ENCODE results near the gene NTRK3.
A peak's percentile ranks its signal among the peaks of the same experiment; 100 is the strongest.

Gene NTRK3

GRCh38 chr15:88257311-88258092, 963 bp upstream of the NTRK3 start:
- DNase-seq (ENCODE audit: low spot score): no peak

GRCh38 chr15:88255484-88256278, 858 bp downstream of the NTRK3 start:
- DNase-seq (ENCODE audit: low spot score): no peak

GRCh38 chr15:88255087-88255483, 1.5 kb downstream of the NTRK3 start:
- DNase-seq (ENCODE audit: low spot score): no peak

GRCh38 chr15:88252441-88252840, 4.1 kb downstream of the NTRK3 start:
- DNase-seq (ENCODE audit: low spot score): no peak

GRCh38 chr15:88250826-88251225, 5.7 kb downstream of the NTRK3 start:
- DNase-seq (ENCODE audit: low spot score): no peak

- DNase-seq (ENCODE audit: low spot score): no peak
These were observed 7.3 kb downstream of the NTRK3 start for GRCh38 chr15:88249220-88249619.

GRCh38 chr15:88247914-88248313, 8.6 kb downstream of the NTRK3 start:
- DNase-seq (ENCODE audit: low spot score): no peak

GRCh38 chr15:88246666-88247446, 9.7 kb downstream of the NTRK3 start:
- DNase-seq (ENCODE audit: low spot score): peak; percentile 67

- DNase-seq (ENCODE audit: low spot score): no peak
These were observed 10.5 kb downstream of the NTRK3 start for GRCh38 chr15:88246081-88246480.

GRCh38 chr15:88243895-88244787, 12.4 kb downstream of the NTRK3 start:
- peak; percentile 20 for DNase-seq (ENCODE audit: low spot score)

- no peak for DNase-seq (ENCODE audit: low spot score)
These were observed 13.7 kb downstream of the NTRK3 start for GRCh38 chr15:88242586-88243555.

- no peak for DNase-seq (ENCODE audit: low spot score)
These were observed 15.1 kb downstream of the NTRK3 start for GRCh38 chr15:88241461-88241860.

- no peak for DNase-seq (ENCODE audit: low spot score)
These were observed 15.5 kb downstream of the NTRK3 start for GRCh38 chr15:88241060-88241459.

GRCh38 chr15:88239594-88239993, 16.9 kb downstream of the NTRK3 start:
- DNase-seq (ENCODE audit: low spot score): no peak

- DNase-seq (ENCODE audit: low spot score): no peak
These were observed 17.7 kb downstream of the NTRK3 start for GRCh38 chr15:88238618-88239430.

GRCh38 chr15:88234711-88235110, 21.8 kb downstream of the NTRK3 start:
- no peak for DNase-seq (ENCODE audit: low spot score)

GRCh38 chr15:88233921-88234320, 22.6 kb downstream of the NTRK3 start:
- no peak for DNase-seq (ENCODE audit: low spot score)

GRCh38 chr15:88232771-88233201, 23.8 kb downstream of the NTRK3 start:
- no peak for DNase-seq (ENCODE audit: low spot score)

- no peak for DNase-seq (ENCODE audit: low spot score)
These were observed 24.5 kb downstream of the NTRK3 start for GRCh38 chr15:88231909-88232644.

Measured in CD4-positive, alpha-beta T cell treated with Interleukin-15 for 4 hours (primary cell).